ENCODE measurements around the gene RHCG. TPM values are rescaled to one million over a fixed set of nuclear protein-coding genes. Genes with fewer than 3 reads are reported as not detected.

RHCG gene
- total and polyA plus RNA-seq, 2 of the 4 experiments (the other 2 are of a cell fraction): not detected

DNA sequence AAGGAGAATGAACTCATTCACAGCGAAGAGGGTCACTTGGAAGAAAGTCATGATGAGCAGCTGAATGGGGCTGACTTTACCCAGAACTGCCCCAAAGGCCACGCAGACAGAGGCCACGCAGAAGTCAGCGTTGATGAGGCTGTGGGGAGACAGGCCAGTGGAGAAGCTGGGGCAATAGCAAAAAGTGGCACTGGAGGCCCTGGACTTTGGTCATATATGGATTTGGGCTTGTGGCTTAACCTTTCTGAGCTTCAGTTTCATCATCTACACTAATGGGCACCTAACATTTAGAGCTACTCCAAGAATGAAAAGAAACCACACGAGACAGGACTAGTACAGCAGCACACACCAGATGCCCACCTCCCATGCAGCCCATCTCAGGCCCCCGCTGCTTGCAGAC, 13.3 kb downstream of the RHCG start:
- peaks cover 26% of the 10 kb centered on the region for H3K27me3 ChIP-seq (ENCODE audit: control insufficient read depth, insufficient read depth, low read length)
- no peaks in the 10 kb centered on the region for H3K79me1 ChIP-seq (ENCODE audit: low read depth in 1 of 2, low read length in 2 of 2)
- no peak for ATAC-seq (ENCODE audit: low read depth)
- no peak overlapping the region for H3K56ac ChIP-seq (ENCODE audit: extremely low read depth, insufficient read depth, low read length)
- H3K4me1 ChIP-seq (ENCODE audit: control insufficient read depth, insufficient read depth, low read length): no peaks in the 10 kb centered on the region
- no peak overlapping the region for H3K9ac ChIP-seq (ENCODE audit: low read depth, low read length)
- no peak overlapping the region for H3K27ac ChIP-seq (ENCODE audit: insufficient read depth, low read length)
- 68% methylated on average over 3 of the region's 6 CpGs; no CpG with 5 or more reads in 1 of the 2 experiments for WGBS, 2 experiments (ENCODE audit: extremely low coverage in 2 of 2, insufficient read length in 1 of 2)
- H2AFZ ChIP-seq (replicated peaks; ENCODE audit: low read length, poor library complexity): no peak overlapping the region
- H2AK9ac ChIP-seq (replicated peaks; ENCODE audit: low read depth, low read length, poor library complexity): no peak overlapping the region
- H3K9me1 ChIP-seq (ENCODE audit: insufficient read depth, low read length): no peaks in the 10 kb centered on the region
- no peak overlapping the region for H2AK5ac ChIP-seq (ENCODE audit: low read depth, low read length)
- dilution Hi-C loops (cut with HindIII; ENCODE audit: low sequenced_read_pairs, unreplicated experiment): no loop called here
- no peak overlapping the region for H2BK120ac ChIP-seq (ENCODE audit: low read depth, low read length)
- no peak overlapping the region for H2BK20ac ChIP-seq (ENCODE audit: low read depth, low read length)
- no peak for TF ChIP-seq BHLHE40 (IDR thresholded peaks at IDR 0.05; ENCODE audit: low read depth, low read length)
- TF ChIP-seq MXI1 (IDR thresholded peaks at IDR 0.05; ENCODE audit: borderline replicate concordance, low read depth, low read length): no peak
- no peak for TF ChIP-seq CHD1 (IDR thresholded peaks at IDR 0.05; ENCODE audit: low read depth, low read length)
- TF ChIP-seq RAD21 (IDR thresholded peaks at IDR 0.05; ENCODE audit: low read length): no peak
- no peak for TF ChIP-seq CTCF (conservative IDR thresholded peaks at IDR 0.05; ENCODE audit: low read depth, low read length)
- TF ChIP-seq, protein P1, sequence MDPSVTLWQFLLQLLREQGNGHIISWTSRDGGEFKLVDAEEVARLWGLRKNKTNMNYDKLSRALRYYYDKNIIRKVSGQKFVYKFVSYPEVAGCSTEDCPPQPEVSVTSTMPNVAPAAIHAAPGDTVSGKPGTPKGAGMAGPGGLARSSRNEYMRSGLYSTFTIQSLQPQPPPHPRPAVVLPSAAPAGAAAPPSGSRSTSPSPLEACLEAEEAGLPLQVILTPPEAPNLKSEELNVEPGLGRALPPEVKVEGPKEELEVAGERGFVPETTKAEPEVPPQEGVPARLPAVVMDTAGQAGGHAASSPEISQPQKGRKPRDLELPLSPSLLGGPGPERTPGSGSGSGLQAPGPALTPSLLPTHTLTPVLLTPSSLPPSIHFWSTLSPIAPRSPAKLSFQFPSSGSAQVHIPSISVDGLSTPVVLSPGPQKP (IDR thresholded peaks at IDR 0.05; ENCODE audit: borderline replicate concordance, low read depth, low read length): no peak
- no peak for TF ChIP-seq RCOR1 (IDR thresholded peaks at IDR 0.05; ENCODE audit: insufficient replicate concordance, low read length)
- H2BK5ac ChIP-seq (ENCODE audit: low read depth, low read length, poor library complexity, severe bottlenecking): no peak overlapping the region
- H4K20me1 ChIP-seq (ENCODE audit: insufficient read depth, low read length): no peaks in the 10 kb centered on the region
- no peak overlapping the region for H2BK15ac ChIP-seq (ENCODE audit: low read depth, low read length)
- no peak overlapping the region for H3K4me2 ChIP-seq (ENCODE audit: low read depth, low read length)
- H3K36me3 ChIP-seq (ENCODE audit: control insufficient read depth, insufficient read depth, low read length): no peaks in the 10 kb centered on the region
- H3K4me3 ChIP-seq (ENCODE audit: insufficient read depth, low read depth, low read length): no peak overlapping the region
- H3K23ac ChIP-seq (ENCODE audit: low read depth, low read length): no peak overlapping the region
- H3K9me3 ChIP-seq (ENCODE audit: control insufficient read depth, insufficient read depth, low read length): no peaks in the 10 kb centered on the region
- POLR2A ChIA-PET (ENCODE audit: unreplicated experiment): no interaction called here
- no peak overlapping the region for H3K4ac ChIP-seq (ENCODE audit: low read depth, low read length)
- no TSS peak for BruUV-seq (replicated peaks)
- intact Hi-C loops (cut with micrococcal nuclease): no loop called here
- DNase-seq: no peak
- no peak overlapping the region for H3K14ac ChIP-seq (replicated peaks; ENCODE audit: low read depth, low read length)
- no peak overlapping the region for H3K18ac ChIP-seq (ENCODE audit: low read depth, low read length)
- H4K5ac ChIP-seq (ENCODE audit: low read depth, low read length): no peak overlapping the region
- H4K8ac ChIP-seq (ENCODE audit: low read depth in 2 of 2, low read length in 2 of 2): no peak overlapping the region
- CTCF ChIA-PET: no interaction called here
- in situ Hi-C loops (cut with MboI; ENCODE audit: low sequenced_read_pairs): no loop called here
- no peak overlapping the region for H4K91ac ChIP-seq (ENCODE audit: insufficient read depth, low read depth, low read length)
